Activated CD4-positive, alpha-beta T cell treated with anti-CD3 and anti-CD28 coated beads, Interleukin-10, Interleukin-2, amounts not matched to agents 100 ng/mL and 50 ng/mL, durations not matched to agents 16 hours and 8 hours (primary cell): Measurements from ENCODE around the gene PGLYRP4.

Experiments
- DNase-seq: peaks from one replicate; pipeline ENCODE4 v3.0.0-alpha.2; 2020

PGLYRP4 gene

GRCh38 chr1:153374071-153374470, 25.4 kb upstream of the PGLYRP4 start:
- no peak for DNase-seq

GRCh38 chr1:153372571-153372970, 23.9 kb upstream of the PGLYRP4 start:
- no peak for DNase-seq

GRCh38 chr1:153371231-153371630, 22.6 kb upstream of the PGLYRP4 start:
- DNase-seq, result no peak

GRCh38 chr1:153370146-153370545, 21.5 kb upstream of the PGLYRP4 start:
- DNase-seq, result no peak

GRCh38 chr1:153368495-153368894, 19.9 kb upstream of the PGLYRP4 start:
- no peak for DNase-seq

GRCh38 chr1:153367090-153367489, 18.4 kb upstream of the PGLYRP4 start:
- no peak for DNase-seq

GRCh38 chr1:153366261-153366660, 17.6 kb upstream of the PGLYRP4 start:
- DNase-seq, result no peak

GRCh38 chr1:153365696-153366095, 17.1 kb upstream of the PGLYRP4 start:
- DNase-seq, result no peak

- no peak for DNase-seq
Measured at GRCh38 chr1:153364766-153365666, 16.4 kb upstream of the PGLYRP4 start.

- DNase-seq, result no peak
Measured at GRCh38 chr1:153364156-153364555, 15.5 kb upstream of the PGLYRP4 start.

- no peak for DNase-seq
Measured at GRCh38 chr1:153363641-153364040, 15.0 kb upstream of the PGLYRP4 start.

- no peak for DNase-seq
Measured at GRCh38 chr1:153362187-153362775, 13.6 kb upstream of the PGLYRP4 start.

GRCh38 chr1:153361480-153362109, 13.0 kb upstream of the PGLYRP4 start:
- DNase-seq, result no peak

- no peak for DNase-seq
Measured at GRCh38 chr1:153360592-153361479, 12.2 kb upstream of the PGLYRP4 start.

- no peak for DNase-seq
Measured at GRCh38 chr1:153360190-153360589, 11.5 kb upstream of the PGLYRP4 start.

- DNase-seq, result no peak
Measured at GRCh38 chr1:153359241-153359640, 10.6 kb upstream of the PGLYRP4 start.

- DNase-seq, result no peak
Measured at GRCh38 chr1:153358691-153358975, 10.0 kb upstream of the PGLYRP4 start.

GRCh38 chr1:153357853-153358690, 9.4 kb upstream of the PGLYRP4 start, which contains the start of gene S100A9:
Gene S100A9 (plus strand): TSS chr1:153357854. CDS start chr1:153358284, 430 bp downstream.
- no peak for DNase-seq

GRCh38 chr1:153357076-153357852, 8.6 kb upstream of the PGLYRP4 start:
- DNase-seq, result no peak

- no peak for DNase-seq
Measured at GRCh38 chr1:153356392-153357075, 7.9 kb upstream of the PGLYRP4 start.
